Skeletal muscle satellite cell (primary cell): ENCODE data around the gene PROK1. TPM values are rescaled to one million over a fixed set of nuclear protein-coding genes. Genes with fewer than 3 reads are reported as not detected.
"Not testable (repeated sequence)": the region's sequence is repeated elsewhere in the genome, so short reads cannot be mapped to it uniquely, and the experiment has no call there.

Experiments
- H3K27me3 ChIP-seq: 2 replicates; pipeline ENCODE4 v1.7.0; 2013; ENCODE audit warnings: low read length; ENCODE audit not compliant: control insufficient read depth, insufficient read depth
- H3K36me3 ChIP-seq: 2 replicates; pipeline ENCODE4 v1.7.0; 2013; ENCODE audit warnings: mild to moderate bottlenecking, control low read depth, low read length; ENCODE audit not compliant: insufficient read depth
- H3K4me1 ChIP-seq: 2 replicates; pipeline ENCODE4 v1.7.0; 2013; ENCODE audit warnings: low read length; ENCODE audit not compliant: control insufficient read depth, insufficient read depth
- H3K4me2 ChIP-seq: 2 replicates; pipeline ENCODE4 v1.7.0; 2013; ENCODE audit warnings: mild to moderate bottlenecking, low read length
- H3K4me3 ChIP-seq: 2 replicates; pipeline ENCODE4 v1.7.0; 2013; ENCODE audit warnings: low read length
- H3K9ac ChIP-seq: 2 replicates; pipeline ENCODE4 v1.7.0; 2013; ENCODE audit warnings: mild to moderate bottlenecking, low read depth, low read length, moderate library complexity
- H3K9me3 ChIP-seq: replicated peaks from 2 replicates; pipeline ENCODE4 v1.7.0; 2013; ENCODE audit warnings: mild to moderate bottlenecking, control low read depth, low read length
- total RNA-seq: library from RNA; depleted of rRNA; stranded (reverse); fragments of >200 nt; gene quantifications from 2 replicates; pipeline ENCODE4 v1.2.3, GENCODE V29; 2012; rRNA removed

Gene PROK1, protein sequence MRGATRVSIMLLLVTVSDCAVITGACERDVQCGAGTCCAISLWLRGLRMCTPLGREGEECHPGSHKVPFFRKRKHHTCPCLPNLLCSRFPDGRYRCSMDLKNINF
- not detected in 2 replicates for total RNA-seq

DNA sequence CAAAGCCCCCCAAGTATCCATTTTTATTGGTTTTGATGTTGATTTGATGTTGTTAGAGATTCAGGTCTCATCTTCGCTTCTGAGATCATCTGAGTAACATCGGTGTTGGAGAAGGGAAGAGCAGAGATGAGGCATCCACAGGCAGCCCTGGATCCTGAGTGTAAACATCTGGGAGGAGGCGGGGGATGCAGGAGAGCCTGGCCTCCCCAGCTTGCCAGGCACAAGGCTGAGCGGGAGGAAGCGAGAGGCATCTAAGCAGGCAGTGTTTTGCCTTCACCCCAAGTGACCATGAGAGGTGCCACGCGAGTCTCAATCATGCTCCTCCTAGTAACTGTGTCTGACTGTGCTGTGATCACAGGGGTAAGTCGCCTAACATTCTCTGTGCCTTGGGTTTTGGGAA is at the start of gene PROK1:
Gene PROK1, plus strand, starts transcription at position 221 of the 400 bp plus-strand sequence. Its CDS starts 68 bp downstream, at position 289.
- Histone ChIP-seq H3K9me3 (no peaks in the 10 kb centered on the region), H3K27me3 (peaks cover 77% of the 10 kb centered on the region), H3K4me1 (no peaks in the 10 kb centered on the region), H3K36me3 (no peaks in the 10 kb centered on the region), H3K4me3 (no peak within 1 kb of the TSS), H3K9ac (no peak within 1 kb of the TSS), H3K4me2 (no peak within 1 kb of the TSS)

DNA sequence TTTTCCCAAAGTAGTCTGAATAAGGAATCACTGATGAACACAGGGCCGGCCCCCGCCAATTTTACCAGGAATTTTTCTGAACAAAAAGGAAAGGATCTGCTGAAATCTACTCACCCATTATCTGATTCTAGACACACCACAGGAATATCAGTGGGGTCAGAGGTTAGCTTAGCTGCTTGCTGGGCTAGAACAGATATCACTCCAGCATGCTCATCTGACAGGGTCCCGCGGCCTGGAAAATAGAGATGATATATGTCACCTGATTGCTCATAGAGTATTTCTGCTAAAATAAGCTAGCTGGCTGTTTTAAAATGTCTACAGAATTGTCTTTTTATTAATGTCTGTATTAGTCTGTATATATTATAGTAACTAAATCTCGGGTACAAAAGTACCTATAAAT is 47.1 kb upstream of the PROK1 start:
- Histone ChIP-seq H3K27me3 (no peaks in the 10 kb centered on the region), H3K4me2 (no peak overlapping the region), H3K4me3 (no peak overlapping the region), H3K9me3 (no peaks in the 10 kb centered on the region), H3K9ac (no peak overlapping the region), H3K36me3 (peaks cover 44% of the 10 kb centered on the region), H3K4me1 (peaks cover 11% of the 10 kb centered on the region)

DNA sequence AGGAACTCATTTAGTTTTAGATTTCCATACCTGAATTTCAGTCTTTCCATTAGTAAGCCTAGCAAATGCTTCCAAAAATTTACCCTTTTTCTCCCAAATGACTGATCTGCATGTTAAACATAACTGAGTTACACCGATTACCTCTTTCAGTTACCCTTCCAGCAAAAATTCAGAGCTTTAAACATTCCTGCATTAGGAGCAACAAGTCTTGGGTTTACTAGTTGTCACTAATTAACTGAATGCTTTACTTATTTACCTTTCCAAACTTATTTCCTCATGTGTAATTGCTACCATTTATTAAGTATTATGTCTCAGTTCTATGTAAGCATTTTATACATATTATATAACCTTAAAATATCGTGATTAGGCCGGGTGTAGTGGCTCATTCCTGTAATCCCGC is 46.5 kb upstream of the PROK1 start:
- no peak overlapping the region for H3K4me3 ChIP-seq
- no peak overlapping the region for H3K9ac ChIP-seq
- H3K27me3 ChIP-seq, result no peaks in the 10 kb centered on the region
- peaks cover 44% of the 10 kb centered on the region for H3K36me3 ChIP-seq
- H3K9me3 ChIP-seq, result no peaks in the 10 kb centered on the region
- H3K4me1 ChIP-seq, result peaks cover 11% of the 10 kb centered on the region
- H3K4me2 ChIP-seq, result no peak overlapping the region

- Histone ChIP-seq H3K9ac (peak overlapping the region; percentile 98), H3K4me1 (peaks cover 11% of the 10 kb centered on the region), H3K4me2 (peak overlapping the region; percentile 95), H3K4me3 (peak overlapping the region; percentile 94), H3K36me3 (peaks cover 32% of the 10 kb centered on the region)
- not testable (repeated sequence) for H3K9me3 ChIP-seq, H3K27me3 ChIP-seq
Measured at GRCh38 chr1:110406407-110406806, 44.5 kb upstream of the PROK1 start.

GRCh38 chr1:110407260-110408210 is 43.4 kb upstream of the PROK1 start, which contains the start of gene LAMTOR5:
LAMTOR5 (minus strand) TSS chr1:110407694; CDS start chr1:110407620, 74 bp downstream.
- Histone ChIP-seq H3K9ac (peak within 1 kb of the TSS; percentile 98), H3K4me3 (peak within 1 kb of the TSS; percentile 94), H3K4me1 (peaks cover 11% of the 10 kb centered on the region), H3K4me2 (peak within 1 kb of the TSS; percentile 95), H3K9me3 (no peaks in the 10 kb centered on the region), H3K27me3 (no peaks in the 10 kb centered on the region), H3K36me3 (peaks cover 22% of the 10 kb centered on the region)

GRCh38 chr1:110408488-110408887 is 42.5 kb upstream of the PROK1 start:
- Histone ChIP-seq H3K36me3 (peaks cover 14% of the 10 kb centered on the region), H3K4me2 (peak overlapping the region; percentile 95), H3K4me3 (peak overlapping the region; percentile 94), H3K9me3 (no peaks in the 10 kb centered on the region), H3K4me1 (peaks cover 11% of the 10 kb centered on the region), H3K27me3 (no peaks in the 10 kb centered on the region), H3K9ac (peak overlapping the region; percentile 98)

GRCh38 chr1:110409316-110409715 is 41.6 kb upstream of the PROK1 start:
- Histone ChIP-seq H3K4me2 (no peak overlapping the region), H3K9ac (no peak overlapping the region), H3K9me3 (no peaks in the 10 kb centered on the region), H3K4me1 (peaks cover 11% of the 10 kb centered on the region), H3K27me3 (no peaks in the 10 kb centered on the region), H3K4me3 (no peak overlapping the region), H3K36me3 (peaks cover 6% of the 10 kb centered on the region)

GRCh38 chr1:110411173-110411735 is 39.7 kb upstream of the PROK1 start:
- no peak overlapping the region for H3K9ac ChIP-seq
- peaks cover 5% of the 10 kb centered on the region for H3K4me1 ChIP-seq
- H3K9me3 ChIP-seq, result no peaks in the 10 kb centered on the region
- no peaks in the 10 kb centered on the region for H3K27me3 ChIP-seq
- no peak overlapping the region for H3K4me2 ChIP-seq
- H3K36me3 ChIP-seq, result no peaks in the 10 kb centered on the region
- H3K4me3 ChIP-seq, result no peak overlapping the region

DNA sequence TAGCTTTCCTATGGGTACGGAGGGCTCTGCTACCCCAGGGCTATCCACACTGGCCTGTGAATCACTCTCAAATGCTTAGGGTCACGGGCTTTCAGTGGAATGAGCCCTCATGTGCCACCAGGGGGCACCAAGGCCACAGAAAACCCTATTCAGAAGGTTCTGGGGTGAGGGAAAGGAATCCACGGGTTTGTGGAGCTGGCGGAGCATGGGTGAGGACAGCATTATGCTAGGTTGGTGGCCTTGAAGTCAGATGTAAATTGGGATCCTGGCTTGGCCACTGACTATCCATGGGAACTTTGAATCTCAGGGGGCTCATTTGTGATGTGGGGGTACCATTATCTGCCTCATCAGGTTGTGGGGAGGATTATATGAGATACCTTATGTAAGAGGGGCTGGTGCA is 38.4 kb upstream of the PROK1 start:
- Histone ChIP-seq H3K27me3 (no peaks in the 10 kb centered on the region), H3K4me1 (peaks cover 4% of the 10 kb centered on the region), H3K9me3 (no peaks in the 10 kb centered on the region), H3K9ac (no peak overlapping the region), H3K4me2 (no peak overlapping the region), H3K4me3 (no peak overlapping the region), H3K36me3 (no peaks in the 10 kb centered on the region)

DNA sequence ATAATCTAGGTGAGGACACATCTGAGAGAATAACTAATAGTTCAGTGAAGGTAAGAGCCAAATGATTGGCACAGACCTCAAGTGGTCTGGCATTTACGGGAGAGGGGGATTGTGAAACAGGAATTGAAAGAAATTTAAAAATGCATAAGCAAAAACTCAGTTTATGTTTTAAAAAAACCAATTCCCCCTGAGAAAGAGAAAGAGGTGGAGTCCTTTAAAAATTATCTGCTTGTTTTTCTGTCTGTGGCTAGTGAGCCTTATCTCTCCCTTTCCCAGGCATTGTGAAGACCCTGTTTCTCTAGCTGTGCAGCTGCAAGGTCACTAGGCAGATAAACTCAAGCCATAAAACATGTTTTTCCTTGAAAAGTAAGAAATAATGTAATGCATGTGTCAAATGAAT is 37.9 kb upstream of the PROK1 start:
- not testable (repeated sequence) for H3K36me3 ChIP-seq, H3K27me3 ChIP-seq, H3K9ac ChIP-seq, H3K4me3 ChIP-seq, H3K4me2 ChIP-seq, H3K4me1 ChIP-seq, H3K9me3 ChIP-seq

DNA sequence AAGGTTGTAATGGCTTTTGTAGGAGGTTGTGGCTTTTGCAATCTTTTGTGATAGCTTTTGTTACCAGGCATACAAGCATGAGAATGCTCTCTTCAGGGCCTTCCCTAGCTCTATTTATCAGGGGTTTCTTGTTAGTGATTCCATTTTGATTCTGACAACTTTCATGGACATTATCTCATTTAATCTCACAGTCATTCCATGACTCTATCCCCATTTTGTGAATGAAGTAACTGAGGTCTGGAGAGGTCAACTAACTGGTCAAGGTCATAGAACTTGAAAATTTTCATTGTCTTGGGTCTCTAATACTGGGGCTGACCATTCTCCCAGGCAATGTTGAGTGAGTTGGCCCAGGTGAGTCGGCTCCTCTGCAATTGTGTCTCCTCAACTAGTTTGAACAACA is 32.2 kb upstream of the PROK1 start:
- Histone ChIP-seq H3K9ac (no peak overlapping the region), H3K36me3 (no peaks in the 10 kb centered on the region), H3K4me3 (no peak overlapping the region), H3K9me3 (no peaks in the 10 kb centered on the region), H3K4me2 (no peak overlapping the region), H3K27me3 (peaks cover 3% of the 10 kb centered on the region), H3K4me1 (peaks cover 3% of the 10 kb centered on the region)
